GM18502 (cell line): ENCODE data around the gene PTN.

Source experiments
- ATAC-seq: cut with Tn5 transposase; IDR thresholded peaks from one replicate; pipeline ENCODE4 v1.9.1; 2021; ENCODE audit warnings: mild to moderate bottlenecking; ENCODE audit not compliant: unreplicated experiment, poor library complexity

The PTN gene

GRCh38 chr7:137343281-137343841 lies at the start of gene PTN:
Gene PTN, minus strand, starts transcription at chr7:137343733. Its CDS starts 88,760 bp downstream, at chr7:137254973.
- ATAC-seq = no peak

GRCh38 chr7:137390076-137390475 lies 46.5 kb upstream of the PTN start:
- ATAC-seq = no peak

GRCh38 chr7:137388916-137389315 lies 45.4 kb upstream of the PTN start:
- no peak for ATAC-seq

GRCh38 chr7:137386966-137387365 lies 43.4 kb upstream of the PTN start:
- ATAC-seq = no peak

- ATAC-seq = no peak
Measured at GRCh38 chr7:137381045-137381444, 37.5 kb upstream of the PTN start.

- ATAC-seq = no peak
Measured at GRCh38 chr7:137373507-137373906, 30.0 kb upstream of the PTN start.

GRCh38 chr7:137371616-137372015 lies 28.1 kb upstream of the PTN start:
- no peak for ATAC-seq

GRCh38 chr7:137366995-137367394 lies 23.5 kb upstream of the PTN start:
- ATAC-seq = no peak

- ATAC-seq = no peak
Measured at GRCh38 chr7:137363683-137364082, 20.1 kb upstream of the PTN start.

GRCh38 chr7:137360087-137360679 lies 16.6 kb upstream of the PTN start:
- no peak for ATAC-seq

GRCh38 chr7:137354961-137355360 lies 11.4 kb upstream of the PTN start:
- ATAC-seq = no peak

GRCh38 chr7:137354396-137354795 lies 10.9 kb upstream of the PTN start:
- ATAC-seq = no peak

GRCh38 chr7:137351941-137352340 lies 8.4 kb upstream of the PTN start:
- ATAC-seq = no peak

GRCh38 chr7:137345799-137346449 lies 2.4 kb upstream of the PTN start:
- ATAC-seq = no peak

- ATAC-seq = no peak
Measured at GRCh38 chr7:137342828-137343261, 688 bp downstream of the PTN start.

- ATAC-seq = no peak
Measured at GRCh38 chr7:137342265-137342664, 1.3 kb downstream of the PTN start.

- no peak for ATAC-seq
Measured at GRCh38 chr7:137337902-137338301, 5.6 kb downstream of the PTN start.

GRCh38 chr7:137335814-137336213 lies 7.7 kb downstream of the PTN start:
- ATAC-seq = no peak

- ATAC-seq = no peak
Measured at GRCh38 chr7:137331378-137331777, 12.2 kb downstream of the PTN start.

- no peak for ATAC-seq
Measured at GRCh38 chr7:137329411-137329810, 14.1 kb downstream of the PTN start.

- no peak for ATAC-seq
Measured at GRCh38 chr7:137328373-137329120, 15.0 kb downstream of the PTN start.
